ENCODE data around the gene MYO3B.

The MYO3B gene, protein sequence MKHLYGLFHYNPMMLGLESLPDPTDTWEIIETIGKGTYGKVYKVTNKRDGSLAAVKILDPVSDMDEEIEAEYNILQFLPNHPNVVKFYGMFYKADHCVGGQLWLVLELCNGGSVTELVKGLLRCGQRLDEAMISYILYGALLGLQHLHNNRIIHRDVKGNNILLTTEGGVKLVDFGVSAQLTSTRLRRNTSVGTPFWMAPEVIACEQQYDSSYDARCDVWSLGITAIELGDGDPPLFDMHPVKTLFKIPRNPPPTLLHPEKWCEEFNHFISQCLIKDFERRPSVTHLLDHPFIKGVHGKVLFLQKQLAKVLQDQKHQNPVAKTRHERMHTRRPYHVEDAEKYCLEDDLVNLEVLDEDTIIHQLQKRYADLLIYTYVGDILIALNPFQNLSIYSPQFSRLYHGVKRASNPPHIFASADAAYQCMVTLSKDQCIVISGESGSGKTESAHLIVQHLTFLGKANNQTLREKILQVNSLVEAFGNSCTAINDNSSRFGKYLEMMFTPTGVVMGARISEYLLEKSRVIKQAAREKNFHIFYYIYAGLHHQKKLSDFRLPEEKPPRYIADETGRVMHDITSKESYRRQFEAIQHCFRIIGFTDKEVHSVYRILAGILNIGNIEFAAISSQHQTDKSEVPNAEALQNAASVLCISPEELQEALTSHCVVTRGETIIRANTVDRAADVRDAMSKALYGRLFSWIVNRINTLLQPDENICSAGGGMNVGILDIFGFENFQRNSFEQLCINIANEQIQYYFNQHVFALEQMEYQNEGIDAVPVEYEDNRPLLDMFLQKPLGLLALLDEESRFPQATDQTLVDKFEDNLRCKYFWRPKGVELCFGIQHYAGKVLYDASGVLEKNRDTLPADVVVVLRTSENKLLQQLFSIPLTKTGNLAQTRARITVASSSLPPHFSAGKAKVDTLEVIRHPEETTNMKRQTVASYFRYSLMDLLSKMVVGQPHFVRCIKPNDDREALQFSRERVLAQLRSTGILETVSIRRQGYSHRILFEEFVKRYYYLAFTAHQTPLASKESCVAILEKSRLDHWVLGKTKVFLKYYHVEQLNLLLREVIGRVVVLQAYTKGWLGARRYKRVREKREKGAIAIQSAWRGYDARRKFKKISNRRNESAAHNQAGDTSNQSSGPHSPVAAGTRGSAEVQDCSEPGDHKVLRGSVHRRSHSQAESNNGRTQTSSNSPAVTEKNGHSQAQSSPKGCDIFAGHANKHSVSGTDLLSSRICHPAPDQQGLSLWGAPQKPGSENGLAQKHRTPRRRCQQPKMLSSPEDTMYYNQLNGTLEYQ (N-terminal part only)

GRCh38 chr2:170177950-170178781 lies at the start of gene MYO3B:
Gene MYO3B (plus strand): TSS chr2:170178147. CDS start chr2:170178288, 141 bp downstream.
- no peak for DNase-seq

- no peak for DNase-seq
These were observed 38.5 kb upstream of the MYO3B start for GRCh38 chr2:170139276-170139967.

DNA sequence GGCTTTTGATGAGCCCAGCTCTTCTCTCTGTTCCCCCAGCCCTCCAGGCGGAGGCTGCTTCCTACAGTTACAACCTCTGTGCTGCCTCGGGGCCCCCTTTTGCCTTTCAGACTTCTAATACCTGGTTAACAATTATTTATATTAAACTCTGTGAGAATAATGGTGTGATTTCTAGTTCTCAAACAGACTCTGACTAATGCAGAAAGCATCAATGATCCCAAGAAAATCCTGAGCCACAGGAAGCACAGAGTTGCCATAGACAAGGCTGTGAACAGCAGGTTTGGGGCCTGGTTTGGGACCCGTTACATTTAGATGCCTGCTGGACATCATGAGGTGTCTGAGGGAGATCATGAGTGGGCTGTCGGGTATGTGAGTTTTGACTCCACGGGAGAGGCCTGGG lies 37.4 kb upstream of the MYO3B start:
- no peak for DNase-seq

GRCh38 chr2:170141865-170142264 lies 36.1 kb upstream of the MYO3B start:
- no peak for DNase-seq

GRCh38 chr2:170142502-170142901 lies 35.4 kb upstream of the MYO3B start:
- no peak for DNase-seq

DNA sequence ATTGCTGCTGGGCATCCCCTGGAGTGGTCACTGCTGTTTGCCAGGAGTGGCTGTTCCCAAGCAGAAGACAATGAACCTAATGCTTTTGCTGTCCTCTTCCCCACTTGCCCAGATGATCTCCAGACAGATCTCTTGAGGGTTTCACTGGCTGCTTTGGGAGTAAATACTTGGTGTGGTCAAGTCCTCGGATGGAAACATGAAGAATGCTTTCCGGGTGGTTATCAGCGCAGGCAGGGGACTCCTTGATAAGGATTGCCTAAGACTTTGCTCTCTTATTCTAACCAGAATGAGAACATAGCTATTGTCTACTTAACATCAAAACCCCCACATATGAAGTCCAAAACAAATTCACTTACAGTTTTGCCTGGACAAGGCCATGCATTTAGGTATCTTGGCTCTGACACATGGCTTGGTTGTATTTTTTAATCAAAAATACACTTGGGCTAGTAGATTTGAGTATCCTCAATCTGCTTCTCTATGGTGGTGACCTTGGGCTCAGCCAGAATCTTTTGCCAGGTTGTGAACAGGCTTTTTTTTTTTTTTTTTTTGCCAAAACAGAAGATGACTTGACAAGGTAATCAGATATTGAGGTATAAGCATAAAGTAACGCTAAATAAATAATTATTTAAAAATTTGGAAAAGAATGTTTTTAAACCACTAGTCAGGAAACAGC lies 34.8 kb upstream of the MYO3B start:
- DNase-seq = no peak

GRCh38 chr2:170144761-170145160 lies 33.2 kb upstream of the MYO3B start:
- DNase-seq = no peak

DNA sequence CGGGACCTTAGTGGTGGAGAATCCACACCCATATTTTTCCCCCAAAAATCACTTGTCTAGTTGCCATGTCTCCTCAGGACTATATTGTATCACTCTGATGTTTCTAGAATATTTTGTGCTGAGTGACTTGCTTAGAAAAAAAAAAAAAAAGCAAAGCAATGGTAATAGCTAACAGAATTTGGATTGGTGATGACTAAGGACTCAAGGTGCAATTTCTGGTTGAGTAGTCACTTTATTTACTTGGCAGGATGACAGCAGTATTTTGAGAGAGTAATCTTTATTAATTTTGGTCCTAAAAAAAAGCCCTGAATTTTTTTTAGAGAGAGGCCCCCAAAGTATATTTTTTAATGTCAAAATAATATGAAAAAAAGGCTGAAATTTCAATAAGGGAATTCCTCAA lies 32.8 kb upstream of the MYO3B start:
- no peak for DNase-seq

- no peak for DNase-seq
These were observed 32.1 kb upstream of the MYO3B start for GRCh38 chr2:170145675-170146432.

DNA sequence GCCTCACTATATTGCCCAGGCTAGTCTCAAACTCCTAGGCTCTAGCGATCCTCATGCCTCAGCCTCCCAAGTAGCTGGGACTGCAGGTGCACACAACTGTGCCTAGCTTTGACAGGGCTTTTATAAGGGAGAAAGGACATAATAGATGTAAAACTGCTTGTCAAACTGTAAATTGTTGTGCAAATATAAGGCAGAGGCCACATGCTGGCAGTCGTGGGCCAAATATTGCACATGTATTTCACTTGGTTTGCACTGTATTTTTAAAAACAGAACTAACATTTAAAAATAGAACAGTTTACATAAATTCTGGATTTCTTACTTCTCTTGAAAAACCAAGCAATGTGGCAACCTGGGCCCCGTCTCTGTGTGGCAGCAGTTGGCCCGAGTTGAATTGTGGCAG lies 31.2 kb upstream of the MYO3B start:
- DNase-seq = no peak

GRCh38 chr2:170147576-170147975 lies 30.4 kb upstream of the MYO3B start:
- DNase-seq = no peak

- DNase-seq = no peak
These were observed 29.8 kb upstream of the MYO3B start for GRCh38 chr2:170148161-170148560.

DNA sequence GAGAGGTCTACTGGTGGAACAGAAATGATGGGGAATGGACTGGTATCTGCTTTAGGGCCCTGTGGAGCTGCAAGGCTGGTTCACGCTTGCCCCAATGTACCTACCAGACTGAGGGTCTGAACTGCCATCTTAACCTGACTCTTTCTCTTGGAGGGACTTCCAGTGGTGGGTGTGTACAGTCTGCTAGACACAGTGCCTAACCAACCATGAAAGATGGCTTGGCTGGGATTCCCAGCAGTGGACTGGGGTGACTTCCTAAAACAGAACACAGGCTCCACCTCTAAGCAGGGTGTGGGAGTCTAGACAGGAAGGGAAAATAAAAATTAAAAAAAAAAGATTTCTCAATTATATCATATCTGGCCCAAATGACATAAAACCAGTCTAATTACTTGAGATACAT lies 25.5 kb upstream of the MYO3B start:
- DNase-seq = no peak

DNA sequence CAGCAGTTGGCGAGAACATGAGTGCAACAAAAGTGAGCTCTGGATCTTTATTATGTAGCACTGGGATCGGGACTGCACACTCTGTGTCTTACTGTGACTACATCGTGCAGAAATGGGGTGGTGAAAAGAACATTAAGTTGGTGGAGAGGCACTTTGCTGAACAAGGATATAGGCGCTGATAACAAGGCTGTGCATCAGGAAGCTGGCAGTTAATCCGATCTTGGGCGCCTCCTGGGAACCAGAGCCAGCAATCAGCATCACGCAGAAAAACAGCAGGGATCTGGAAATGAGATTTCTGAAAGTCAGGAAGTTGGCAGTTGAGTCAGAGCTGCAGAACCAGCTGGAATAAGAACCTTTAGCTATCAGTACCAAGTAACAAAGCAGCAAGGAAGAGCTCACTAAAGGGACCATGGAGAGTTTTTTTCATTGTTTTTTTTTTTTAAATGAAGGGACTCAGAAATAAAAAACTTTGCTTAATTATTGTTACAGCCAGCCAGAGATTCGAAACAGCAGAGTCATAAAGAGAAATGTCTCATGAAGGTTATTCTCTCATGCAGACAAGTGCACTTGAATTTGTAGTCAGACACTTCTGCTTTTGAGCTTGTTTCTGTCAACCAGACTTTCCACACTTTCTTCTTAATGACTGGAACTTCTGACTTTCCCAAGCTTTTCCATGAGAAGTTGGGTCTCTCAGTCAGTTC lies 22.8 kb upstream of the MYO3B start:
- DNase-seq = no peak

GRCh38 chr2:170155723-170156253 lies 22.2 kb upstream of the MYO3B start:
- no peak for DNase-seq

DNA sequence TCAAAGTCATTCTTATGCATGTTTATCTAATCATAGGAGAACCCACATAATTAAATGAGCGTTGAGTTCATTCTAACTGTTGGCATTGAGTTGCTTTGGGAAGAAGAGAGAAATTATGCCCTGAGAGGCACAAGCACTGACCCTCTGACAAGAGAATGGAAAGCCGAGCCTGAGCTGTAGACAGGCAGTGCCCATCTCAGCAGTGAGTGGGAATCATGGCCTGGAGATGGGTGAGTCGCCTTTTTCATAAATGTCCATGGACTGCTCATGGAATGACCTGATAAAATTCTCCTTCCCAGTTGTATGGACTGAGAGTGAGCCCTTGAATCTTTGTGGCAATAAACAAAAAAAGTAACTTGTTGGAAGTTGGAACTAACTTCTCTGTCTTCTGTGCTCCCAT lies 21.4 kb upstream of the MYO3B start:
- DNase-seq = no peak

- DNase-seq = no peak
These were observed 20.8 kb upstream of the MYO3B start for GRCh38 chr2:170157025-170157684.

GRCh38 chr2:170159060-170159459 lies 18.9 kb upstream of the MYO3B start:
- no peak for DNase-seq

All from activated CD4-positive, alpha-beta T cell treated with anti-CD3 and anti-CD28 coated beads for 1 hour (primary cell).